A549 (cell line): ENCODE results near the gene SEPTIN2. TPM values are rescaled to one million over a fixed set of nuclear protein-coding genes. Genes with fewer than 3 reads are reported as not detected.

Experiments
- ATAC-seq, 2 experiments: fragments of 200-7000 bp in 1 of 2; fragments of >200 bp in 1 of 2; cut with Nextera tagmentation in 1 of 2; cut with Tn5 transposase in 1 of 2; 3 replicates each; pipeline versions ENCODE4 v1.8.0 to v1.9.1; 2018 to 2020; ENCODE audit warnings: mild to moderate bottlenecking in 1 of 2, moderate library complexity in 1 of 2
- CTCF ChIA-PET: fragments of 300-600 bp; sonication (Branson Sonifier 250); formaldehyde crosslinking; extraction: SDS; loops from one replicate; lab custom pipeline; 2021; ENCODE audit warnings: antibody characterized with exemption, inconsistent platforms; lab: Yijun Ruan, JAX
- POLR2A ChIA-PET: fragments of 350-600 bp; formaldehyde crosslinking; extraction: SDS; loops from one replicate; lab custom pipeline; 2021; ENCODE audit warnings: antibody characterized with exemption, inconsistent platforms; lab: Yijun Ruan, JAX
- DNase-seq, 2 experiments: peaks; one replicate each; pipeline versions ENCODE4 v3.0.0 to v3.0.0-alpha.2; 2011 to 2016; ENCODE audit warnings: low read depth in 1 of 2, low spot score in 1 of 2
- FAIRE-seq: peaks from 2 replicates; lab custom pipeline; 2011; peaks lifted over from hg19 to GRCh38; lab: Jason Lieb, UNC
- H3K27ac ChIP-seq, 2 experiments: fragments of >200 bp; sonication (Bioruptor Twin); formaldehyde crosslinking; 3 replicates each; pipeline ENCODE4 v1.5.1; 2016 to 2017
- H3K4me1 ChIP-seq: fragments of >200 bp; sonication (Bioruptor Twin); formaldehyde crosslinking; 3 replicates; pipeline ENCODE4 v1.6.1; 2016
- H3K4me2 ChIP-seq: fragments of >200 bp; sonication (Bioruptor Twin); formaldehyde crosslinking; 3 replicates; pipeline ENCODE4 v1.6.1; 2016
- H3K4me3 ChIP-seq: fragments of >200 bp; sonication (Bioruptor Twin); formaldehyde crosslinking; 3 replicates; pipeline ENCODE4 v1.5.1; 2016
- H3K9me3 ChIP-seq: fragments of >200 bp; sonication (Bioruptor Twin); formaldehyde crosslinking; 3 replicates; pipeline ENCODE4 v1.6.1; 2016
- CBX8 ChIP-seq: fragments of 200-600 bp; sonication (generic); IDR thresholded peaks from 2 replicates; pipeline ENCODE4 v1.6.1; 2016
- CHD2 ChIP-seq: fragments of 150-350 bp; IDR thresholded peaks from 2 replicates; pipeline ENCODE4 v1.6.1; 2014; ENCODE audit warnings: low read length; ENCODE audit not compliant: partially characterized antibody
- CHD4 ChIP-seq: fragments of 200-600 bp; sonication (generic); IDR thresholded peaks from 2 replicates; pipeline ENCODE4 v1.6.1; 2016; ENCODE audit warnings: antibody characterized with exemption, mild to moderate bottlenecking, borderline replicate concordance
- CTCF ChIP-seq: fragments of >200 bp; sonication (Bioruptor Twin); formaldehyde crosslinking; IDR thresholded peaks from 3 replicates; pipeline ENCODE4 v1.5.1; 2016
- EP300 ChIP-seq, 2 experiments: fragments of >200 bp; sonication (Bioruptor Twin); formaldehyde crosslinking; IDR thresholded peaks; 2 replicates in 1 of 2; 3 replicates in 1 of 2; pipeline ENCODE4 v1.6.1; 2016 to 2017
- FOXS1 ChIP-seq: fragments of 250-450 bp; sonication (Bioruptor Pico); IDR thresholded peaks from 2 replicates; pipeline ENCODE4 v1.5.0; 2020; ENCODE audit warnings: mild to moderate bottlenecking, moderate library complexity
- HES2 ChIP-seq: fragments of >200 bp; sonication (Bioruptor Twin); formaldehyde crosslinking; IDR thresholded peaks from 2 replicates; pipeline ENCODE4 v1.6.1; 2016
- HMGXB4 ChIP-seq: fragments of 250-450 bp; sonication (Bioruptor Pico); IDR thresholded peaks from 2 replicates; pipeline ENCODE4 v1.5.0; 2021; ENCODE audit warnings: mild to moderate bottlenecking, moderate library complexity, borderline replicate concordance
- HOXB5 ChIP-seq: fragments of 250-450 bp; sonication (Bioruptor Pico); IDR thresholded peaks from 2 replicates; pipeline ENCODE4 v1.5.0; 2020; ENCODE audit warnings: mild to moderate bottlenecking, moderate library complexity
- KDM1A ChIP-seq: fragments of 200-600 bp; sonication (generic); IDR thresholded peaks from 2 replicates; pipeline ENCODE4 v1.6.1; 2016; ENCODE audit warnings: low read depth, mild to moderate bottlenecking
- MAFK ChIP-seq: fragments of 450-650 bp; IDR thresholded peaks from 2 replicates; pipeline ENCODE4 v1.6.1; 2014; ENCODE audit not compliant: partially characterized antibody
- NFE2L2 ChIP-seq: fragments of 150-350 bp; conservative IDR thresholded peaks from 2 replicates; pipeline ENCODE4 v1.6.1; 2014; ENCODE audit warnings: low read length
- PBX3 ChIP-seq: IDR thresholded peaks from 2 replicates; pipeline ENCODE4 v1.6.1; 2012
- PHF8 ChIP-seq: fragments of 200-600 bp; sonication (generic); IDR thresholded peaks from 2 replicates; pipeline ENCODE4 v1.6.1; 2016; ENCODE audit warnings: low read depth, mild to moderate bottlenecking, antibody characterized with exemption, moderate library complexity, borderline replicate concordance
- POLR2A ChIP-seq: IDR thresholded peaks from 2 replicates; pipeline ENCODE4 v1.6.1; 2012; ENCODE audit warnings: mild to moderate bottlenecking, low read length
- RAD21 ChIP-seq, 2 experiments: fragments of >200 bp in 1 of 2; sonication (Bioruptor Twin) in 1 of 2; formaldehyde crosslinking in 1 of 2; IDR thresholded peaks in 1 of 2; conservative IDR thresholded peaks in 1 of 2; 2 replicates in 1 of 2; 3 replicates in 1 of 2; pipeline ENCODE4 v1.6.1; 2012 to 2018; ENCODE audit warnings: inconsistent platforms in 1 of 2
- RARB ChIP-seq: fragments of 250-450 bp; sonication (Bioruptor Pico); IDR thresholded peaks from 2 replicates; pipeline ENCODE4 v1.8.0; 2021; ENCODE audit warnings: mild to moderate bottlenecking, moderate library complexity
- RCOR1 ChIP-seq: fragments of 150-350 bp; IDR thresholded peaks from 2 replicates; pipeline ENCODE4 v1.6.1; 2014; ENCODE audit warnings: antibody characterized with exemption, low read length, low read depth
- RFX5 ChIP-seq: fragments of 450-650 bp; IDR thresholded peaks from 2 replicates; pipeline ENCODE4 v1.7.1; 2014; ENCODE audit warnings: antibody characterized with exemption, mild to moderate bottlenecking, moderate library complexity
- RNF2 ChIP-seq: fragments of 200-600 bp; sonication (generic); IDR thresholded peaks from 2 replicates; pipeline ENCODE4 v1.6.1; 2016; ENCODE audit warnings: low read depth, mild to moderate bottlenecking, antibody characterized with exemption, moderate library complexity, borderline replicate concordance
- TP53 ChIP-seq: fragments of 250-450 bp; sonication (Bioruptor Pico); IDR thresholded peaks from 2 replicates; pipeline ENCODE4 v1.5.0; 2021; ENCODE audit warnings: mild to moderate bottlenecking, moderate library complexity
- USF2 ChIP-seq: fragments of 450-650 bp; IDR thresholded peaks from 2 replicates; pipeline ENCODE4 v1.6.1; 2014; ENCODE audit warnings: antibody characterized with exemption
- ZNF302 ChIP-seq: fragments of 250-450 bp; sonication (Bioruptor Pico); IDR thresholded peaks from 2 replicates; pipeline ENCODE4 v1.9.0; 2021; ENCODE audit warnings: inconsistent platforms, mild to moderate bottlenecking, moderate library complexity
- ZSCAN20 ChIP-seq: fragments of 250-450 bp; sonication (Bioruptor Pico); IDR thresholded peaks from 2 replicates; pipeline ENCODE4 v1.8.0; 2022; ENCODE audit warnings: mild to moderate bottlenecking, moderate library complexity
- WGBS: methylation state at CpG from one replicate; pipeline ENCODE4 v1.1.6; 2017; ENCODE audit errors: missing lambda C conversion rate; 5-methylcytosine and 5-hydroxymethylcytosine counted together
- polyA plus RNA-seq, 4 experiments: library from polyadenylated mRNA; depleted of rRNA in 3 of 4; stranded (reverse); fragments of >200 nt; fragmentation: RNase III in 1 of 4; extraction: RNeasy Plus Mini Kit Qiagen cat#74134 plus additional on column Dnase treatment in 1 of 4; gene quantifications; 2 replicates in 3 of 4; 3 replicates in 1 of 4; pipeline ENCODE4 v1.2.3, GENCODE V29; 2011 to 2017

SEPTIN2 gene
- polyA plus RNA-seq, 2 of the 4 experiments (the other 2 are of a cell fraction) = 341 to 762 TPM

DNA sequence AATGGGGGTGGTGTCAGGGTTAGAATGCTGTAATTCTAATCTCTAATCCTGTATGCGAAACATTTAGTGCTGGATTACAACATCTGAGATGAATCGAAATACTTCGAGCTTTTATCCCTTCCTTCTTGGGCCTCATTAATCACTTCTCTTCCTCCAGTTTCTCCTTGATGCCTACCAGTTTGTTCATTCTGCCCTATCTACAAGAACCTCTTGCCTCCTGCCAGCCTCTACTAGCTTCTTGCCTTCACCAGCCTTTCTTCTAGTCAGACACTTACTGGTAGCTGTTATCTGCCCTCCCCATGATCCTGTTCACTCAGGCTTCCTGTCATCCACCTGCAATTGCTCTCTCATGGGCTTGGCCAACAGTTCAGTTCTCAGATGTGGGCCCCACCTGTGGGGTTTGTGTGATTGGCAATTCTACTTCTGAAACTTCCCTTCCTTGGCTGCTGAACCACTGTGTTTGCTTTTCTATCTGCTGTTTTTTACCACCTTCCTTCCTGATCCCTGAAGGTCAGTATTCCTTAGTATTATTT, 25.0 kb downstream of the SEPTIN2 start:
- Histone ChIP-seq H3K4me2 (no peak overlapping the region), H3K4me1 (peaks cover 13% of the 10 kb centered on the region; the same call in 1 of the 3 replicates), H3K27ac (no peak overlapping the region), H3K4me3 (no peak overlapping the region), H3K9me3 (no peaks in the 10 kb centered on the region)
- POLR2A ChIA-PET = no interaction called here
- FAIRE-seq (no peak), DNase-seq (no peak), ATAC-seq (no peak)
- 96% methylated on average over 3 of the region's 3 CpGs for WGBS
- CTCF ChIA-PET = interaction anchor here (0.8 kb wide), 1 partner anchor 125 kb away, joined by 3 read pairs; no protein-coding TSS in a partner anchor
- TF ChIP-seq MAFK (no peak), POLR2A (no peak), USF2 (no peak), CHD4 (no peak)

DNA sequence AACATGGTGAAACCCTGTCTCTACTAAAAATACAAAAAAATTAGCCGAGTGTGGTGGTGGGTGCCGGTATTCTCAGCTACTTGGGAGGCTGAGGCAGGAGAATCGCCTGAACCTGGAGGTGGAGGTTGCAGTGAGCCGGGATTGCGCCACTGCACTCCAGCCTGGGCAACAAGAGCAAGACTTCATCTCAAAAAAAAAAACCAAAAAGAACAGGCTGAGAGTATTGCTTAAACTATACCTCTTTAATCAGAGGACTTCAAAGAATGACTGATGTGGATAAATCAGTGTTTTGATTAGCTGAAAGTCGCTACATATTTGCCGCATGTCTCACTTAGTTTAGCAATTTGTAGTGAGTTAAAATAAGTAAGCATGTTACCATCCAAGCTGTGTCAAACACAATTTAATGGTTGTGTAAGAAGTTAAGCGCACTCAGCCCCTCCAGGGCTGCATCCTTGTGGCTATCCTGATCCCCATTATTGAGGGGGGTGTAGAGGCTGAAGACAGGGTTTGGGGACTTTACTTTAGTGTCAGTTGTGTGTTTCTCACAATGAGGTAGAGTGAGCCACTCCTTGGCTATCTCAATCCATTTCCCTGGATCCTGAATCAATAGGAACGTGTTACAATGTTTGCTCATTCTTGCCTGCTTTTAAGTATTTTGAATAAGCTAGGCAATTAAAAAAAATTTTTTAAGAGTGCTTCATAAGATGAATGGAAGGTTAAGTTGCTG, 29.4 kb downstream of the SEPTIN2 start:
- 96% methylated on average over 9 of the region's 9 CpGs for WGBS
- TF ChIP-seq ZSCAN20 (CRISPR knock-in tag) (no peak), CTCF (no peak), HES2 (no peak), RCOR1 (no peak), CHD2 (no peak), FOXS1 (no peak), PBX3 (no peak), CBX8 (no peak), USF2 (no peak), HOXB5 (CRISPR knock-in tag) (no peak), TP53 (no peak), RFX5 (no peak)
- POLR2A ChIA-PET = no interaction called here

GRCh38 chr2:241349941-241350340, 34.2 kb downstream of the SEPTIN2 start:
- Histone ChIP-seq H3K9me3 (no peaks in the 10 kb centered on the region), H3K4me3 (no peak overlapping the region), H3K27ac (peak overlapping the region; percentile 49 to 59; a peak in 4 of 6 replicates), H3K4me2 (peak overlapping the region; percentile 65), H3K4me1 (peaks cover 59% of the 10 kb centered on the region)
- 90% methylated on average over 8 of the region's 8 CpGs for WGBS
- DNase-seq (no peak), FAIRE-seq (no peak), ATAC-seq (no peak)
- CTCF ChIA-PET = interaction anchor here (1.9 kb wide), 1 partner anchor 34 kb away, joined by 4 read pairs; no protein-coding TSS in a partner anchor
- POLR2A ChIA-PET = no interaction called here
- no peak for TF ChIP-seq HES2
- no peak for TF ChIP-seq USF2
- TF ChIP-seq KDM1A = no peak
- no peak for TF ChIP-seq CHD4
- TF ChIP-seq RARB = no peak
- no peak for TF ChIP-seq ZNF302 (CRISPR knock-in tag)
- no peak for TF ChIP-seq EP300 (IDR thresholded peaks at IDR 0.05)
- no peak for TF ChIP-seq RAD21 (conservative IDR thresholded peaks at IDR 0.05 in 1 of 2, IDR thresholded peaks at IDR 0.05 in 1 of 2)
- TF ChIP-seq RNF2 = no peak
- no peak for TF ChIP-seq HOXB5 (CRISPR knock-in tag)
- no peak for TF ChIP-seq HMGXB4 (CRISPR knock-in tag)
- TF ChIP-seq NFE2L2 = no peak
- TF ChIP-seq PHF8 = no peak

More for the DNA sequence above, 29.4 kb downstream of the SEPTIN2 start:
- H3K4me3 ChIP-seq = no peak overlapping the region
- H3K4me2 ChIP-seq = no peak overlapping the region
- no peak overlapping the region for H3K27ac ChIP-seq
- FAIRE-seq (no peak), DNase-seq (no peak), ATAC-seq (no peak)
- H3K9me3 ChIP-seq = no peaks in the 10 kb centered on the region
- peaks cover 17% of the 10 kb centered on the region for H3K4me1 ChIP-seq
- CTCF ChIA-PET = interaction anchor here (0.6 kb wide), 1 partner anchor 101 kb away, joined by 4 read pairs; no protein-coding TSS in a partner anchor
